HEK293 (cell line): ENCODE measurements around the gene NHSL2.
"Not testable (repeated sequence)": the region's sequence is repeated elsewhere in the genome, so short reads cannot be mapped to it uniquely, and the experiment has no call there.

Experiments
- ATF2 ChIP-seq: fragments of 450-650 bp; formaldehyde crosslinking; IDR thresholded peaks from 2 replicates; pipeline ENCODE4 v1.5.1; 2016; ENCODE audit warnings: missing biosample characterization, missing genetic modification characterization, low read depth
- CTCF ChIP-seq: fragments of 450-650 bp; formaldehyde crosslinking; IDR thresholded peaks from 2 replicates; pipeline ENCODE4 v1.5.1; 2016; ENCODE audit warnings: missing biosample characterization, missing genetic modification characterization
- MYNN ChIP-seq: fragments of 450-650 bp; formaldehyde crosslinking; IDR thresholded peaks from 2 replicates; pipeline ENCODE4 v1.5.1; 2016; ENCODE audit warnings: missing biosample characterization, missing genetic modification characterization, borderline replicate concordance
- PRDM1 ChIP-seq: fragments of 450-650 bp; formaldehyde crosslinking; IDR thresholded peaks from 2 replicates; pipeline ENCODE4; 2016; ENCODE audit warnings: missing biosample characterization, missing genetic modification characterization
- TF ChIP-seq, protein P1 (sequence below): fragments of 450-650 bp; formaldehyde crosslinking; IDR thresholded peaks from 2 replicates; pipeline ENCODE4 v1.5.1; 2017; ENCODE audit warnings: missing biosample characterization, mild to moderate bottlenecking, missing genetic modification characterization, moderate library complexity

- not testable (repeated sequence) for TF ChIP-seq PRDM1 (tag by site-specific recombination); CTCF; MYNN (tag by site-specific recombination); ATF2
- TF ChIP-seq, protein P1, sequence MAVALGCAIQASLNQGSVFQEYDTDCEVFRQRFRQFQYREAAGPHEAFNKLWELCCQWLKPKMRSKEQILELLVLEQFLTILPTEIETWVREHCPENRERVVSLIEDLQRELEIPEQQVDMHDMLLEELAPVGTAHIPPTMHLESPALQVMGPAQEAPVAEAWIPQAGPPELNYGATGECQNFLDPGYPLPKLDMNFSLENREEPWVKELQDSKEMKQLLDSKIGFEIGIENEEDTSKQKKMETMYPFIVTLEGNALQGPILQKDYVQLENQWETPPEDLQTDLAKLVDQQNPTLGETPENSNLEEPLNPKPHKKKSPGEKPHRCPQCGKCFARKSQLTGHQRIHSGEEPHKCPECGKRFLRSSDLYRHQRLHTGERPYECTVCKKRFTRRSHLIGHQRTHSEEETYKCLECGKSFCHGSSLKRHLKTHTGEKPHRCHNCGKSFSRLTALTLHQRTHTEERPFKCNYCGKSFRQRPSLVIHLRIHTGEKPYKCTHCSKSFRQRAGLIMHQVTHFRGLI (tag by site-specific recombination): not testable (repeated sequence)
These were observed 53.5 kb downstream of the NHSL2 start for GRCh38 chrX:71964184-71964583.
